Measurements from ENCODE around the gene METRNL. TPM values are rescaled to one million over a fixed set of nuclear protein-coding genes. Genes with fewer than 3 reads are reported as not detected.
A peak's percentile ranks its signal among the peaks of the same experiment; 100 is the strongest.

Gene METRNL
- total RNA-seq, 1 donor from 2014 or later, result 257 TPM

GRCh38 chr17:83126275-83126811, 46.9 kb downstream of the METRNL start:
- intact Hi-C loops (cut with DNase I), result no loop called here
- no peak overlapping the region for H3K27ac ChIP-seq
- no peaks in the 10 kb centered on the region for H3K27me3 ChIP-seq

GRCh38 chr17:83127431-83128160, 48.2 kb downstream of the METRNL start:
- Histone ChIP-seq H3K4me3 (no peak overlapping the region), H3K27me3 (no peaks in the 10 kb centered on the region), H3K27ac (no peak overlapping the region), H3K36me3 (no peaks in the 10 kb centered on the region), H3K9me3 (no peaks in the 10 kb centered on the region), H3K4me1 (no peaks in the 10 kb centered on the region)
- peak in 1 of 2 donors; percentile 61 for DNase-seq (ENCODE audit: low spot score in 2 of 2)
- no peak for TF ChIP-seq CTCF (IDR thresholded peaks at IDR 0.05)
- intact Hi-C loops (cut with DNase I), result no loop called here

More at GRCh38 chr17:83126275-83126811, 46.9 kb downstream of the METRNL start:
- Histone ChIP-seq H3K4me1 (no peaks in the 10 kb centered on the region), H3K36me3 (no peaks in the 10 kb centered on the region), H3K9me3 (no peaks in the 10 kb centered on the region), H3K4me3 (no peak overlapping the region)
- TF ChIP-seq CTCF (IDR thresholded peaks at IDR 0.05), result no peak
- DNase-seq (ENCODE audit: low spot score in 2 of 2), result peak; percentile 6 to 60

GRCh38 chr17:83128306-83129240, 49.2 kb downstream of the METRNL start:
- Histone ChIP-seq H3K27ac (no peak overlapping the region), H3K4me1 (no peaks in the 10 kb centered on the region), H3K27me3 (no peaks in the 10 kb centered on the region), H3K4me3 (no peak overlapping the region), H3K36me3 (no peaks in the 10 kb centered on the region), H3K9me3 (no peaks in the 10 kb centered on the region)
- TF ChIP-seq CTCF (IDR thresholded peaks at IDR 0.05), result no peak
- intact Hi-C loops (cut with DNase I), result no loop called here
- DNase-seq (ENCODE audit: low spot score in 2 of 2), result peak in 1 of 2 donors; percentile 58

- Histone ChIP-seq H3K4me1 (no peaks in the 10 kb centered on the region), H3K27me3 (no peaks in the 10 kb centered on the region), H3K27ac (no peak overlapping the region), H3K4me3 (no peak overlapping the region), H3K9me3 (no peaks in the 10 kb centered on the region), H3K36me3 (no peaks in the 10 kb centered on the region)
- TF ChIP-seq CTCF (IDR thresholded peaks at IDR 0.05), result no peak
- peak in 1 of 2 donors; percentile 57 for DNase-seq (ENCODE audit: low spot score in 2 of 2)
- intact Hi-C loops (cut with DNase I), result no loop called here
Observed at GRCh38 chr17:83129676-83130075, 50.3 kb downstream of the METRNL start.

GRCh38 chr17:83131401-83132011, 52.1 kb downstream of the METRNL start:
- intact Hi-C loops (cut with DNase I), result no loop called here
- no peaks in the 10 kb centered on the region for H3K36me3 ChIP-seq
- no peak for TF ChIP-seq CTCF (IDR thresholded peaks at IDR 0.05)
- no peaks in the 10 kb centered on the region for H3K27me3 ChIP-seq
- H3K4me3 ChIP-seq, result no peak overlapping the region
- no peak overlapping the region for H3K27ac ChIP-seq
- no peaks in the 10 kb centered on the region for H3K9me3 ChIP-seq
- H3K4me1 ChIP-seq, result no peaks in the 10 kb centered on the region
- DNase-seq (ENCODE audit: low spot score in 2 of 2), result peak in 1 of 2 donors; percentile 52
